HS-5 (cell line): Measurements from ENCODE around the gene IRS4.

Experiments
- DNase-seq: peaks from one replicate; pipeline ENCODE4 v3.0.0-alpha.2; 2012; ENCODE audit warnings: low read depth

The IRS4 gene

GRCh38 chrX:108736509-108737479, at the start of gene IRS4:
IRS4 (minus strand) TSS chrX:108736563.
- DNase-seq = no peak

- DNase-seq = no peak
Observed at GRCh38 chrX:108772549-108772948, 36.2 kb upstream of the IRS4 start.

GRCh38 chrX:108763559-108763958, 27.2 kb upstream of the IRS4 start:
- no peak for DNase-seq

- DNase-seq = no peak
Observed at GRCh38 chrX:108740299-108740774, 4.0 kb upstream of the IRS4 start.

GRCh38 chrX:108737754-108738153, 1.4 kb upstream of the IRS4 start:
- DNase-seq = no peak

- no peak for DNase-seq
Observed at GRCh38 chrX:108735679-108736508, 469 bp downstream of the IRS4 start.

GRCh38 chrX:108735091-108735678, 1.2 kb downstream of the IRS4 start:
- no peak for DNase-seq

GRCh38 chrX:108734426-108734825, 1.9 kb downstream of the IRS4 start:
- no peak for DNase-seq

- no peak for DNase-seq
Observed at GRCh38 chrX:108732630-108733321, 3.6 kb downstream of the IRS4 start.

GRCh38 chrX:108731153-108731552, 5.2 kb downstream of the IRS4 start:
- no peak for DNase-seq

GRCh38 chrX:108726748-108727147, 9.6 kb downstream of the IRS4 start:
- DNase-seq = no peak

GRCh38 chrX:108722561-108722960, 13.8 kb downstream of the IRS4 start:
- DNase-seq = no peak

- no peak for DNase-seq
Observed at GRCh38 chrX:108712886-108713285, 23.5 kb downstream of the IRS4 start.

- DNase-seq = no peak
Observed at GRCh38 chrX:108704839-108705238, 31.5 kb downstream of the IRS4 start.

- DNase-seq = no peak
Observed at GRCh38 chrX:108702530-108702929, 33.8 kb downstream of the IRS4 start.

- no peak for DNase-seq
Observed at GRCh38 chrX:108701633-108702032, 34.7 kb downstream of the IRS4 start.

GRCh38 chrX:108699368-108699767, 37.0 kb downstream of the IRS4 start:
- DNase-seq = no peak

- no peak for DNase-seq
Observed at GRCh38 chrX:108696690-108697089, 39.7 kb downstream of the IRS4 start.
